Activated T-cell treated with anti-CD3 and anti-CD28 coated beads for 48 hours (primary cell): Measurements from ENCODE around the gene PRRT1B.
"Not testable (repeated sequence)": the region's sequence is repeated elsewhere in the genome, so short reads cannot be mapped to it uniquely, and the experiment has no call there.

Experiments used
- DNase-seq: peaks from one replicate; pipeline ENCODE4 v3.0.0-alpha.2; 2020; ENCODE audit warnings: low read depth

Gene PRRT1B

DNA sequence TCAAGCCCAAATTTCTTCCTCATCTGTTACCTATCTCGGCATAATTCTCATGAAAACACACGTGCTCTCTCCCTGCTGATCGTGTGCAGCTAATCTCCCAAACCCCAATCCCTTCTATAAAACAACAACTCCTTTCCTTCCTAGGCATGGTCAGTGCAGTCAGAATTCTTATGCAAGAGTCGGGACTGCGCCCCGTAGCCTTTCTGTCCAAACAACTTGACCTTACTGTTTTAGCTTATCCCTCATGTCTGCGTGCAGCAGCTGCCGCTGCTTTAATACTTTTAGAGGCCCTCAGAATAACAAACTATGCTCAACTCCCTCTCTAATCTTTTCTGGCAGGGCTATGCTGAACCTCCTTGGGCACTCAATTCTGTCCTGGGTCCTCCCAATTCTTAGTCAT is 5.1 kb downstream of the PRRT1B start:
- DNase-seq: not testable (repeated sequence)

DNA sequence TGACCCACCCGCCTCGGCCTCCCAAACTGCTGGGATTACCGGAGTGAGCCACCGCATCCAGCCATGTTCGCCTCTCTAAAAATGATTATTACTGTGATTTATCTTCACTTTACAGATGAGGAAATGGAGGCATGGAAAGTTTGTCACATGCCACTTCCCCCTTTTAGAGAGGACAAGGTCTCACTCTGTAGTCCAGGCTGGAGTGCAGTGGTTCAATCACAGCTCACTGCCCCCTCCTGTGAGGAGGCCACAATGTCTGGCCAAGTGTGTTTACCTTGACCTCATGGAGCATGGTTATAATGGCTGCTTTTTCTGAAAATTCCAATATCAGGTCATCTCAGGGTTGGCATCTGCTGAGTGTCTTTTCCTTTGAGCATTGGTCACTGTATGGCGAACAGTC is 6.7 kb downstream of the PRRT1B start:
- no peak for DNase-seq

- DNase-seq: no peak
Observed at GRCh38 chr9:131554087-131554842, 8.9 kb downstream of the PRRT1B start.

DNA sequence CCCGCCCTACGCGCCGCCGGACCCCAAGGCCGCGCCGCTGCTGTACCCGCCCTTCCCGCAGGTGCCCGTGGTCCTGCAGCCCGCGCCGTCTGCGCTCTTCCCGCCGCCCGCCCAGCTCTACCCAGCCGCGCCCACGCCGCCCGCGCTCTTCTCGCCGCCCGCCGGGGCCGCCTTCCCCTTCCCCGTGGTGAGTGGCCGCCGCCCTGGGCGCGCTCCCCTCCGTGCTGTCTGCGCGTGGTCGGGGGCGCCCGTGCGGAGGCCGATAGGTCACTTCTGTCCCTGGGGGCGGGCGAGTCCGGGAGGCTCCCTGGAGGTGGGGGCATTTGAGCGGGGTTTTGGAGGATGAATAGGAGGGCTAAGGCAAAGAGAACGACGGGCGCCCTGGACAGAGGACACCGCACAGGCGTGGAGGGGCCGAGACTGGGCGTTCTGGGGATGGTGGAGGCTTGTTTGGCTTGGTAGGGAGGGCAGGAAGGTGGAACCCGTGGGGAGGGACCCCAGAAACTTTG is 9.6 kb downstream of the PRRT1B start:
- DNase-seq: no peak

DNA sequence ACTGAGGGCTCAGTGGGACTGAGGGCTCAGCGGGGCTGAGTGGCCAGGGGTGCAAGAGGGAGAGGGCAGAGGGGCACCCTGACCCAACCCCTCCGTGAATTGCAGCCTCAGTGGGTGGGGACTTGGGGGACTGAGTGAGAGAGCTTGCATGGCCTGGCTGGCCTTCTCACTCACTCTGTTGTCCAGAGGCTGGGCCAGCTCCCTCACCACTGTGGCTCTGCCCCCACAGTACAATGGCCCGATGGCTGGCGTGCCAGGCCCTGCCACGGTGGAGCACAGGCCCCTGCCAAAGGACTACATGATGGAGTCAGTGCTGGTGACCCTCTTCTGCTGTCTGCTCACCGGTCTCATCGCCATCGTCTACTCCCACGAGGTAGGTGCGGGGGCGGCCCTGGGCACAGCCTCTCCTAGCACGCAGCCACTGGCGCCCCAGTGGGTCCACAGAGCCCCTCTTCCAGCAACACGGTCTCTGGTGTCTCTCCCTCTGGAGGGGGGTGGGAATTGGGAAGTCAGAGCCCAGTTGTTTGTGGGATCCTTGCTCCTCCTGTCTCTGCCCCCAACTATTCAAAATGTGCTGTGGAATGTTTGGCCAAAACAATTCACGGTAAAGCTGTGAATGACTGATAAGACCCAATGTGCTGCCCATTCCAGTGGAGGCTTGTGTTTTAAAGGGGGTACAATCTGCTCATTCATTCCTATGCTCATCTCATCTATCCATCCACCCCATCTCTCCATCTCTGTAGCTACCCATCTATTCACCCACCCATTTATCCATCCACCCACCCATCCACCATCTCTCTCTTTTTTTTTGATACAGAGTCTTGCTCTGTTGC is 10.7 kb downstream of the PRRT1B start:
- DNase-seq: no peak

DNA sequence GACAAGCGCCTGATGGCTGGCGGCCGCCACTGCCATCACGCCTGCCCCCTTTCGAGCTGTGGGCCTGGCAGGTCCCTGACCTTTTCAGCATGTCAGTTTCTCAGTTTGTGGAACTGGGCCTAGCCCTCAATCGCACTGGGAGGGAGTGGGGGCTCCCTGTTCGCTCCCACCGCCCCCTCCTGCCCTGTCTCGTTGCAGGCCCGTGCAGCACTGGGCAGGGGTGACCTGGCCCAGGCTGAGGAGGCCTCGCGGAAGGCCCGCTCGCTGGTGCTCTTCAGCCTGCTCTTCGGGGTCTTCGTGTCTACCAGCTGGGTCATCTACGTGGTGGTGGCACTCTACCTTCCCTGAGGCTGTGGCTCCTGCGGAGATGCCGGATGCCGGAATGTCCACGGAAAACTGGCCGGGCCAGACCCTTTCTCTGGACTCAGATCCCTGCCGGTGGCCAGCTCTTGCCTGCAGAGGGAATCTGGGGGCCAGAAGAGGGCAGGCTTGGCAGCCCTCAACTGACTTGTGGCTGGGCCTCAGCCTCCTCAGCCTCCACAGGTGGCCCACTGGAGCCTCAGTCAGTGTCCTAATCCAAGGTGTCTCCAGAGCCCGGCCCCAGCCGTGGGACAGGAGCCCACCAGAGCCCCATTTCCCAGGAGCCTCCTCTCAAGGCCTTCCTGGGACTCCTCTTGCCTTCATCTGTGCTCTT is 12.7 kb downstream of the PRRT1B start:
- DNase-seq: no peak

DNA sequence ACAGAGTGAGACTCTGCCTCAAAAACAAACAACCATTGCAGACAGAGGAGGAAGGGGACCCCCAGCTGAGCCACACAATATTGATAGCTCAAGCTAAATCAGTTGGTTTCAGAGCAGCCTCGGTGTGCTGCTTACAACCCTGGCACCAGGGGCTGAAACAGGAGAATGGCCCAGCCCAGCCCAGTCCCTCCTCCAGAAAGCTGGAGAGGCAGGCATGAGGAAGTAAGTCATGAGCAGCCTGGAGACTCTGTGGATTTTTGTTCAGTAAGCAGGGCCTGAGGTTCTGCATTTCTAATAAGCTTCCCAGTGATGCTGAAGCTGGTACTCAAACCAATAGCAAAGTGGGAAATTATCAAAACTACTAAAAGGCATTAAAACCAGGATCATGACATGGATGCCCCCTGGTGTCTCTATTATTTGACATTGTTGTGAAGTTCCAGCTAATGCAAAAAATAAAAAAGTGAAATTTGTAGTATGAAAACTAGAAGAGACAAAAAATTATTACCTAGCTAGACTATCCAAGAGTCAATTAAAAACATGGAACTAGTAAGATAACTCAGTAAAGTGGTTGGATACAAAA is 14.2 kb downstream of the PRRT1B start:
- no peak for DNase-seq

DNA sequence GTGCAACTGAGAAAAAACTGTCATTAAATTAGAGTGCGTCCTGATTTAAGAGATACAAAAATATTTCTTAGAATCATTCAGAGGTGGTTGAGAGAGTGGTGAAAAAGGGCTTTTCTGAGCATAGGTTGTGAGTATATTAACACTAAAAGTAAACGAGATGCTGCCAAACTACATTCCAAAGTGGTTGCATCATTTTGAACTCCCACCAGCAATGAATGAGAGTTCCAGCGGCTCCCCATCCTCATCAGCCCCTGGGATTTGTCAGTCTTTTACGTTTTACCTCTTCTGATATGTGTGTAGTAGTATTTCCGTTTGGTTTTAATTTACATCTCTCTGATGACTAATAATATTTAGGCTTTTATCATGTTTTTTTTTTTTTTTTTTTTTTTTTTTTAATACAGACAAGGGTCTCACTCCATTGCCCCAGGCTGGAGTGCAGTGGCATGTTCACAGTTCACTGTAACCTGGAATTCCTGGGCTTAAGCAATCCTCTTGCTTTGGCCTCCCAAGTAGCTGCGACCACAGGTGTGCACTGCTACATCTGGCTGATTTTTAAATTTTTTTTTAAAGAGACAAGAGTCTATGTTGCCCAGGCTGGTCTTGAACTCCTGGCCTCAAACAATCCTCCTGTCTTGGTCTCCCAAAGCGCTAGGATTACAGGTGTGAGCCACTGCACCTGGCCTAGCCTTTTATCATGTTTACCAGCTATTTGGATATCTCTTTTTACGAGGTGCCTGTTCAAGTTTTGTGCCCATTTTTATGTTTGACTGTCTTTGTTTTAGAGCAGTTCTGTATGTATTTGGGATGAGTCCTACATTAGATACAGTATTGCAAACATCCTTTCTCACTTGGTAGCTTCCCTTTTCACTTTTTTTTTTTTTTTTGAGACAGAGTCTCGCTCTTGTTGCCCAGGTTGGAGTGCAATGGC is 17.0 kb downstream of the PRRT1B start:
- DNase-seq: no peak

DNA sequence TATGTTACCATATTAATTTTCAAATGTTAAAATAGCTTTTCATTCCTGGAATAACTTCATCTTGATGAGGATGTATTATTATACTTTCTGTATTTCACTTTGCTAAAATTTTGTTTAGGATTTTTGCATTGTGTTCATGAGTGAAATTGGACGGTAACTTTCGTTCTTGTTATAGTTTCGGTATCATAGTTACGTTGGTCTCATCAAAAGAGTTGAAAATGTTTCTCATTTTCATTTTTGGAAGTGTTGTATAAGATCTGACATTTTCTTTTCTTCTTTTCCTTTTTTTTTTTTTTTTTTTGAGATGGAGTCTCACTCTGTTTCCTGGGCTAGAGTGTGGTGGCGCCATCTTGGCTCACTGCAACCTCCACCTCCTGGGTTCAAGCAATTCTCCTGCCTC is 20.0 kb downstream of the PRRT1B start:
- DNase-seq: no peak

DNA sequence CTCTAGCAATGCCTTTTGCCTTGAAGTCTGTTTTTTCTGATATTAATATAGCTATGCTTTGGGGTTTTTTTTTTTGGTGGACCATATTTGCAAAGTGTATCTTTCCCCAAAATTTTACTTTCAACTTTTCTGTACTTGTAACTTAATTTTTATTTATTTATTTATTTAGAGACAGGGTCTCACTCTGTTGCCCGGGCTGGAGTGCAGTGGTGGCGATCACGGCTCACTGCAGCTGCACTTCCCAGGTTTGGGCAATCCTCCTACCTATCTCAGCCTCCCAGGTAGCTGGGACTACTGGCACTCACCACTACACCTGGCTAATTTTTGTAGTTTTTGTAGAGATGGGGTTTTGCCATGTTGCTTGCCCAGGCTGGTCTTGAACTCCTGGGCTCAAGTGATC is 20.8 kb downstream of the PRRT1B start:
- no peak for DNase-seq

GRCh38 chr9:131567910-131568309 is 22.6 kb downstream of the PRRT1B start:
- DNase-seq: no peak

DNA sequence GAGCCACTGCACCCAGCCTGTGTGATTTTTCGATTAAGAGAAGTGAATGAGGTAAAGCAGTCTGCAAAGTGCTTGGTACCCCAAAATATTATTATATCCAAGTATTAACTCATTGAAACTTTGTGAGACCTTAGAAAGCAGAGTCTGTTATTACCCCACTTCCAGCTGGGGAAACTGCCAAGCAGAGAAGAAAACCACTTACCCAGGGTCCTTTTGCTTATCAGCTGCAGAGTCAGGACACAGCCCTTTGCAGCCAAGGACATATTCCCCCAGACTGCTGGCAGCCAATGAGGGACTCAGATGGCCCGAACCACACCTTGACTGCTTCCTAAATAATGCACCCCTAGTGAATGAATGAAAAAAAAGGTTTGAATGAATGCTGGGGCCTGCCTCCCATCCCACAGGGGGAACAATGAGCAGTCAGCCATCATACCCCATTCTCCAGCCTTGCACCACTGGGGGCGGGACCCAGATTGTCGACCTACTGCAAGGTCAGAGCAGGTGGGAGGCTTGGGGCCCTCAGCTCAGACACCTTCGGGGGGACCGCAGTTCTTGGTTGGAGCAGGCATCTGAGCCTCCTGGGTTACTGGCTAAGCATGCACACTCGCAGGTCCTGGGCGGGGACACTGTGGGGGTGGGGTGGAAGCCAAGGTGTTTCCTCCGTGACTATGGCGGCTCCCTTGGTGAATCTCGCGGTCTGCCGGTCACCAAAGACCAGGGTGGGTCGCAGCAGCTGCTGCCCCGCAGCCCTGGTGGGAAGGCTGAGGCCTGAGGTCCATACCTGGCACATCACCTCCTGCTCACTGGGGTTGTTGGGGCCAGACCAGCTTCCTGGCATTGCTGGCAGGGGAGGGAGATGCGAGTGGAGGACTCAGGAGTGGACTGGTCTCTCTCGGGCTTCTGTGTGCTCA is 29.7 kb downstream of the PRRT1B start:
- no peak for DNase-seq

DNA sequence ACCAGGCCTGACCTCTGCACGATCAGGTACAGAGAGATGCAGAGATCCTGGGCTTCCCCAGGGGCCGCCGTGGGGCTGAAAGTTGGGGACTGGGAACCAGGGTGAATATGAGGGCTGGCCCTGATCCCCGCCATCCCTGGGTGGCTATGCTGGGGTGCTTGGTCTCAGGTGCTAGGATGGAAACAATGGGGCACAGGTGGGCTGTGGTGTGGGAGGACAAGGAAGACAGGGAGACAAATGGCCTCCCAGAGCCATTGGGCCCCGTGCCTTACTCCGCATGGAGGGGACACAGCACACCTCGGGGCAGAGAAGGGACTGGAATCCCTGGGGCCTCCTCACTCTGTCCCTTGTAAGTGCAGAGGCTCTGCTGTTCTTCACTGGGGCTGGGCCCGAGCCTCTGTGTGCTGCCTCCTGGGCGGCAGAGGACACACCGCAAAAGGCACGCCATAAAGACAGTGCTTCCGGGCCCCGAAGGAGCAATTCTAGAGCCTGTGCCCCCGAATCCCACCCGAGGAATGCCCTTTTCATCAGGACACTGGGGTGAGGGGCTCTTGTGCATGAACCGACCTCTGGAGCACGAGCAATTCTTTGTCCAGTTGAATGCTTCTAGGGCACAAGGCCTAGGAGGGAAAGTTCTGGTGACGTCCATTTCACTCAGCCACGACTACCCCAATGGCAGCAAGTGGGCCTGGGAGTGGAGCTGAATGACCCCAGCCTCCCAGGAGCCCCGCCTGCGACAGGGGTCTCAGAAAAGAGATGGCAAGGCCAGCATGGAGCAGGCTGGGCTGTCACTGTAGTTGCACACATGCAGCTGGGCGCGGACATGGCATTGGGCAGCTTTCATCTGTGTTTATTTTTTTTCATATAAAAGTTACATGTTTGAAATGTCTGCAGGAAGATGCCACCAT is 30.9 kb downstream of the PRRT1B start:
- no peak for DNase-seq

GRCh38 chr9:131577005-131578000 is 32.0 kb downstream of the PRRT1B start:
- DNase-seq: no peak

- DNase-seq: no peak
Observed at GRCh38 chr9:131578021-131578420, 32.7 kb downstream of the PRRT1B start.

GRCh38 chr9:131578731-131579504 is 33.6 kb downstream of the PRRT1B start:
- DNase-seq: peak; percentile 21

- DNase-seq: no peak
Observed at GRCh38 chr9:131579789-131580211, 34.5 kb downstream of the PRRT1B start.
